ENCODE data around the gene CPM.

Gene CPM

DNA sequence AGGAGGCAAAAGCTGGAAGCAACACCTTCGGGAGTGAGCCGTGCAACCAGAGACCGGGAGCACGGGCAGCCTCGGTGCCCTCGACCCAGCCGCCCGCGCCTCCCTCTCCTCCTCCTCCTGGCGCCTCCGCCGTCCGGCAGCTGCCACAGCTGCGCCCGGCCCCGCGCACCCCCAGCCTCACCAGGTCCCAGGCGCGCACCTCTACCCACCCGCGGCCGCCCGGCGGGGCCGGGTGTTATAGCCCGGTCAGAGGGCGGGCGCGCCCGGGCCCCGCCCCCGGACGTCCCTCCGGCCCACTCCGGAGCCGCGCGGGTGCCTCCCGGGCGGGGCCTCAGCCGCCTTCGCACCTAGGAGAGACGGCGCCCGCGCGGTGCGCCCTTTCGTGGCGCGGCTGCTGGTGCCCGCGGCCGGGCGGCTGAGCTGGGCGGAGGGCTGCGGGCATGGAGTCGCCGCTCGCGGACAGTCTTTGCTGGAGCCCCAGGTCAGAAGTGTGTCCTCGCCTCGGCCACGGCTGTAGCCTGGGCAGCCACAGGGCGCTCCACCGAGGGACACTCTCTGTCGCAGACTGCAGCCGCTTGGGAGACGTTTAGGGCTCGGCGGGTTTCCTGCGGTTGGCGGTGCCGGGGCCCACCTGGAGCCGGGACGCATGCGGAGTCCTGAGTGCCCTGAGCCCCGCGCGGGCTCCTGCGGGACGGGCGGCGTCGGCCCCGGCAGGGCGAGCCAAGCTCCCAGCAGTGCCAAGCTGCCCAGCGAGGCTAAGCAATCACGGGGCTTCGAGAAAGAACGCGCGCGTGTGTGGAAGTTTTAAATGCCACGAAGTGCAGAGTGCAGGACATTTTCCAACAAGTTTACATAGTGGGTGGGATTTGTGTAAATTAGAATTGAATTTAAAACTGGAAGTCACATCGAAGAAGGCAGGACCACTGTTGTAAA is at the start of gene CPM:
TSS of gene CPM (minus strand) at position 211 of the 933 bp plus-strand sequence. CDS start 334 bp downstream, outside the sequence.
- DNase-seq (ENCODE audit: insufficient read length, low spot score): peak; percentile 71
- no peak for FAIRE-seq

- DNase-seq (ENCODE audit: insufficient read length, low spot score) (no peak), FAIRE-seq (no peak)
Measured at GRCh38 chr12:68981516-68981915, 48.5 kb upstream of the CPM start.

DNA sequence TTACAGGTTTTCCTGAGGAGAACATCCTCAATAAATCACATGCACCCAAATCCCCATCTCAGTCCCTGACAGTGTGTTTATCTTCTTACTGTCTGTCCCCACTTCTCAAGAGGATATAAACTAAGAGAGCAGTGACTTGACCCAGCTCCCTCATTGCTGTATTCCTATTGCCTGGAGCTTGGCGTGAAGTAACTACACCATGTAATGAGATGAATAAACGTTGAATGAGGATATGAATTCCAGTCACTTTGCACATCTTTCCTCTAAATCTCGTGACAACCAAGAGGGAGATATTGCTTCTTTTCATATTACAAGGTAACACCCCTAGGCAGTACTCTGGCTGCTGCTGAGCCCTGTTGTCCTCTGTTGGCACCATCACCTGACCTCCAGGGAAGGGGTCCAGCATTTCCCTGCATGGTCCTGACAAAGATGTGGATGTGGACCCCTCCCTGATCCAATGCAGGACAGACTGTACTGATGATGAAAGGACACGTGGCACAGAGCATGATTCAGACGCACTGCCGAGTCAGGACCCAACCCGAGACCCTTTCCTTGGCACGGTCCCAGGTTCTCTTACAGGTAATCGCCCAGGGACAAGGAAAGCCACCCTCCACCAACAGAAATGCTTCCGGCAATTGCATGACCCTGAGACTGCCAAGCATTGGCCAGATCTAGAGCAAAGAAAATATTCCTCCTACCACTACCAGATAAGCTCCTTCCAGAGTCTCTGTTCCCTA is 47.7 kb upstream of the CPM start:
- FAIRE-seq: no peak
- no peak for DNase-seq (ENCODE audit: insufficient read length, low spot score)

DNA sequence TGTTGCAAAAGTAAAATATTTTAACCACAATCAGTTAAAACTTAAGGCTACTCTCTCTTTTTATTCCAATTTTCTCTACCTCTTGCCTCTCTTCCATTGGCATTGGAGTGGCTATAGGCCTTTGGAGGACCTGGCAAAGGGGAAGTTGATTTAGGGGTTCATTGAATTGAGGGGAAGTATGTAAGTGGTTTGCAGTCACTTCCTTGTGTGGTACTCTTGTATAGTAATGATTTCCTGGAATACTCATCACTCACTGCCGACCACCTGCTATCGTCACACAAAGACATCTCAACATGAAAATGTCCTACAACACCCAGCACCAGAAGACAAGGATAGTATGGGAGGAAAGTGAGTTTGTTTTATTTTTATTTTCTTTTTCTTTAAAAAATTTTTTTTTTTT is 45.7 kb upstream of the CPM start:
- DNase-seq (ENCODE audit: insufficient read length, low spot score): no peak
- FAIRE-seq: no peak

- FAIRE-seq: no peak
Measured at GRCh38 chr12:68977909-68978610, 45.1 kb upstream of the CPM start.

GRCh38 chr12:68977335-68977734 is 44.4 kb upstream of the CPM start:
- DNase-seq (ENCODE audit: insufficient read length, low spot score) (no peak), FAIRE-seq (no peak)

More at GRCh38 chr12:68977909-68978610, 45.1 kb upstream of the CPM start:
- DNase-seq (ENCODE audit: insufficient read length, low spot score): no peak

GRCh38 chr12:68976395-68976841 is 43.4 kb upstream of the CPM start:
- DNase-seq (ENCODE audit: insufficient read length, low spot score) (no peak), FAIRE-seq (no peak)

GRCh38 chr12:68975811-68976210 is 42.8 kb upstream of the CPM start:
- no peak for FAIRE-seq

GRCh38 chr12:68972595-68972994 is 39.6 kb upstream of the CPM start:
- DNase-seq (ENCODE audit: insufficient read length, low spot score): no peak
- FAIRE-seq: no peak

More at GRCh38 chr12:68975811-68976210, 42.8 kb upstream of the CPM start:
- DNase-seq (ENCODE audit: insufficient read length, low spot score): no peak

DNA sequence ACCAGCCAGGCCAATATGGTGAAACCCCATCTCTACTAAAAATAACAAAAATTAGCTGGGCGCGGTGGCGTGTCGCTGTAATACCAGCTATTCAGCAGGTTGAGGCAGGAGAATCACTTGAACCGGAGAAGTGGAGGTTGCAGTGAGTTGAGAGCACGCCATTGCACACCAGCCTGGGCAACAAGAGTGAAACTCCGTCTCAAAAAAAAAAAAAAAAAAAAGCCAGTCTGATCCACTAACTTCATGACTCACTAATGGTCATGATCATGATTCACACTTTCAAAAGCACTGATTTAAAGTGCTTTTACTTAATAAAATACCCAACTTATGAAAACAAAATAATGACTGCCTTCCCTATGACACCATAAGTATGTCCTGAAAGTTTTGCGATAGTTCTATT is 38.4 kb upstream of the CPM start:
- FAIRE-seq (no peak), DNase-seq (ENCODE audit: insufficient read length, low spot score) (peak; percentile 13)

DNA sequence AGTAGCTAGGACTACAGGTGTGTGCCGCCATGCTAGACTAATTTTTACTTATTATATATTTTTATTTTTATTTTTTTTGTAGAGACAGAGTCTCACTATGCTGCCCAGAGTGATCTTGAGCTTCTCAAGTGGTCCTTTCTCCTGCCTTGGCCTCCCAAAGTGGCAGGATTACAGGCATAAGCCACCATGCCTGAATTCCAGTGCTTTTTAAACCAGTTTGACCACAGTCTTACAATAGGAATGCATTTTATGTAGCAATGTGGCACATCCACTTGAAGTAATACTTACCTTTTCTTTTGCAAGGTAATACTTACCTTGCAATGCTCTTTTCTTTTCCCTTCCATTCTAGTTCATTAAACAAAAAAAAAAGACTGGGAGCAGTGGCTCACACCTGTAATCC is 38.0 kb upstream of the CPM start:
- FAIRE-seq (no peak), DNase-seq (ENCODE audit: insufficient read length, low spot score) (no peak)

DNA sequence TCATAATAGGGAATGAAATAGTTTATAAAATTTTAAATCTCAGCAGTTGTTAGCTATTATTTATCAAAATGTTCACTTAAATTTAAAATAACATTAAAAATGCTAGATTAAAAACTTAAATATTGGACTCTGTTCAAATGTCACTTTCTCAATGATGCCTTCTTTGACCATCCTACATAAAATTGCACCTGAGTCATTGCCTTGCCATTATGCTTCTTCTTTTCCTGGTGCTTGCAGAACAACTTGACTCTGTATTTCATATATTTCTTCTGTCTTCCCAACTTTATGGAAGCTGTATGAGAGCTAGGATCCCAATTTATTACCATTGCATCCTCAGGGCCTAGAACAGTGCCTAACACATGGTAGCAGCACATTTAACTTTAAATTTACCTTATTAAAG is 37.3 kb upstream of the CPM start:
- DNase-seq (ENCODE audit: insufficient read length, low spot score) (no peak), FAIRE-seq (no peak)

GRCh38 chr12:68967046-68967445 is 34.1 kb upstream of the CPM start:
- no peak for FAIRE-seq
- DNase-seq (ENCODE audit: insufficient read length, low spot score): no peak

- FAIRE-seq (no peak), DNase-seq (ENCODE audit: insufficient read length, low spot score) (no peak)
Measured at GRCh38 chr12:68963856-68964745, 31.1 kb upstream of the CPM start.

DNA sequence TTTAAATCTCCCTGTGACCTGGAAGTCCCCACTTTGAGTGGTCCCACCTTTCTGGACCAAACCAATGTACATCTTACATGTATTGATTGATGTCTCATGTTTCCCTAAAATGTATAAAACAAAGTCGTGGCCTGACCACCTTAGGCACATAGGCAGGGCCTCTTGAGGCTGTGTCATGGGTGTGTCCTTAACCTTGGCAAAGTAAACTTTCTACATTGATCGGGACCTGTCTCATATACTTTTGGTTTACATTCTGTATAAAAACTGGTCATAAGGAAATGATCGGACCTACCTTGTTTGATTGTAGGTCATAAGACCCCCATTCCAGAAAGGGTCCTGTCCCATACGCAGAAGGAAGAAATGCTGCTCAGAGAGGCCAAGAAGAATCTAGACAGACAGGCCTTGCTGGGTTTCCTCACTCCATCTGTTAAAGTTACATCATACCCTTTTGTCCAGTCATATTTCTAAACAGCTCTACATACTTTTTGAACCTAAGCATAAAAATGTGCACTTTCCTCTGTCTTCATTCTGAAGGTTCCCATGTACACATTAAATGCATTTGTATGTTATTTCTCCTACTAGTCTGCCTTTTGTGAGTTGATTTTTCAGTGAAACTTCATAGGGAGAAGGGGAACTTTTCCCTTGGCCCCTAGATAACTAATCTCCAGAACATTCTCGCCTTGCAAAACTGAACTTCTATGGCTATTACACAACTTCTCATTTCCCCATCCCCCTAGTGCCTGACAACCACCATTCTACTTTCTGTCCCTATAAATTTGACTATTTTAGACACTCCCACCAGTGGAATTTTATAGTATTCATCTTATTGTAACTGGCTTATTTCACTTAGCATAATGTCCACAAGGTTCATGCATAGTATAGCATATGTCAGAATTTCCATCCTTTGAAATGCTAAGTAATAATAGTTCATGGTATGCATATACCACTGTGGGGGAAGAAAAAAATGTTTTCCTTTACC is 30.2 kb upstream of the CPM start:
- FAIRE-seq: no peak

GRCh38 chr12:68959891-68960464 is 27.0 kb upstream of the CPM start:
- no peak for DNase-seq (ENCODE audit: insufficient read length, low spot score)
- FAIRE-seq: no peak

More for the DNA sequence above, 30.2 kb upstream of the CPM start:
- no peak for DNase-seq (ENCODE audit: insufficient read length, low spot score)

DNA sequence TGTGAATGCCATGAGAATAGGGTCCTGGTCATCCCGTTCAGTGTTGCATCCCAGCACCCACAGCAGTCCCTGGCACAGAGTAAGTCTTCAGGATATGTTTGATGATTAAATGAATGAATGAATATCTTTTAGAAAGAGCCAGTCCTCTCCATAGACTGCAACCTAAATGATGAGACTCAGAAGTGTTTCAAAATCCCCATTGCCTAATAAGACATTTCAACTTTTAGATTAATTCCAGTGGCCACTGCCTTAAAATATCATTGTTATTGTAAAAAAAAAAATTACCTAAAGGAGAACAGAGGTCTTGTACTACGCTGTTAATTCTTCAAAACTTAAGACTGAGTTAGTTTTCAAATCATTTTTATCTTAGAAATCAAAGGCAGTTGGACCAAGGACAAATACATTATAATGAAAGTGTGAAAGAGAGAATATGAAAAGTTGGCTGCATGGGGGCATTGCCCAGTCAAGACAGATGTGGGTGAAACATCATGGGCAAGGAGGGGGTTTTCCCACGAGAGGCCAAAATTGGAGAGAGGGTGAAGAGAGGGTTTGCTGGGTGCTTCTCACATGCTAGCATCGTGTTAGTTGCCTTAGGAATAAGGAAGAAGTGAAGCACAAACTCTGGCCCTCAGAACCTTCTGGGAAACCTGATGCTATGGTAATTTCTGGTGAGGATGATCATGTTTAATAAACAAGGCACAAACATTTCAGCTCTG is 26.3 kb upstream of the CPM start:
- DNase-seq (ENCODE audit: insufficient read length, low spot score) (no peak), FAIRE-seq (no peak)

GRCh38 chr12:68958322-68958721 is 25.4 kb upstream of the CPM start:
- FAIRE-seq (no peak), DNase-seq (ENCODE audit: insufficient read length, low spot score) (no peak)

All from HTR-8/SVneo (cell line).